K562 (cell line): ENCODE results near the gene PLEKHH2. TPM values are rescaled to one million over a fixed set of nuclear protein-coding genes. Genes with fewer than 3 reads are reported as not detected.

Experiments
- ATAC-seq: fragments of 200-7000 bp; cut with Tn5 transposase; 3 replicates; pipeline ENCODE4 v1.9.1; 2020; ENCODE audit warnings: moderate library complexity
- BruUV-seq: library from RNA; stranded (reverse); fragments of 400-500 nt; replicated peaks from 2 replicates; lab custom pipeline; 2021; lab: Mats Ljungman, UMichigan
- CTCF ChIA-PET: fragments of 300-600 bp; formaldehyde crosslinking; extraction: SDS; loops from one replicate; lab custom pipeline; 2021; ENCODE audit warnings: low intra/inter-chr PET ratio; lab: Yijun Ruan, JAX
- POLR2A ChIA-PET: fragments of 300-600, 350-650 bp; sonication (Branson Sonifier 250); formaldehyde crosslinking; extraction: SDS; loops from one replicate; lab custom pipeline; 2021; ENCODE audit warnings: antibody characterized with exemption, inconsistent platforms; lab: Yijun Ruan, JAX
- DNase-seq, 4 experiments: peaks; one replicate each; pipeline versions ENCODE4 v3.0.0 to v3.0.0-alpha.2; 2011 to 2018; ENCODE audit warnings: low spot score in 3 of 4, mixed read lengths in 3 of 4; ENCODE audit errors: extremely low read depth in 1 of 4
- FAIRE-seq: peaks from 2 replicates; lab custom pipeline; 2011; peaks lifted over from hg19 to GRCh38; lab: Jason Lieb, UNC
- H2AFZ ChIP-seq: 2 replicates; pipeline ENCODE4 v1.6.0; 2011; ENCODE audit warnings: low read depth, low read length, control low read depth, inconsistent platforms
- H3K27ac ChIP-seq: fragments of 200-600 bp; 3 replicates; pipeline ENCODE4 v1.8.0; 2011; ENCODE audit warnings: low read depth, mild to moderate bottlenecking, control low read depth, inconsistent platforms, low read length, moderate library complexity, mixed read lengths; ENCODE audit errors: extremely low read depth
- H3K27me3 ChIP-seq, 2 experiments: fragments of 300-600 bp in 1 of 2; 2 replicates in 1 of 2; 3 replicates in 1 of 2; pipeline versions ENCODE4 v1.6.0 to v1.8.0; 2011; ENCODE audit warnings: inconsistent platforms in 2 of 2, low read length in 2 of 2, mild to moderate bottlenecking in 1 of 2, mixed read lengths in 1 of 2, moderate library complexity in 1 of 2; ENCODE audit not compliant: control insufficient read depth in 2 of 2, insufficient read depth in 2 of 2
- H3K36me3 ChIP-seq: fragments of 300-600 bp; 3 replicates; pipeline ENCODE4 v1.8.0; 2011; ENCODE audit warnings: mild to moderate bottlenecking, low read length, inconsistent platforms; ENCODE audit not compliant: control insufficient read depth, insufficient read depth
- H3K4me1 ChIP-seq, 2 experiments: fragments of 200-600 bp in 1 of 2; replicated peaks in 1 of 2; 2 replicates in 1 of 2; 3 replicates in 1 of 2; pipeline versions ENCODE4 v1.5.1 to v1.8.0; 2011; ENCODE audit warnings: inconsistent platforms in 2 of 2, low read length in 2 of 2, mild to moderate bottlenecking in 1 of 2, mixed read lengths in 1 of 2, moderate library complexity in 1 of 2; ENCODE audit not compliant: control insufficient read depth in 2 of 2, insufficient read depth in 2 of 2
- H3K4me2 ChIP-seq: 2 replicates; pipeline ENCODE4 v1.6.1; 2011; ENCODE audit warnings: low read length, control low read depth, inconsistent platforms, mixed read lengths; ENCODE audit not compliant: insufficient read depth
- H3K4me3 ChIP-seq: fragments of 200-600 bp; sonication (generic), shearing (Covaris generic); 2 replicates; pipeline ENCODE4 v1.5.1; 2016; ENCODE audit warnings: control low read depth, inconsistent platforms
- H3K79me2 ChIP-seq: fragments of 200-600 bp; 3 replicates; pipeline ENCODE4 v1.8.0; 2011; ENCODE audit warnings: low read length, inconsistent platforms; ENCODE audit not compliant: control insufficient read depth, insufficient read depth
- H3K9ac ChIP-seq, 2 experiments: 2 replicates each; pipeline versions ENCODE4 v1.6.0 to v1.6.1; 2011; ENCODE audit warnings: low read depth in 2 of 2, low read length in 2 of 2, control low read depth in 1 of 2, inconsistent platforms in 1 of 2, mild to moderate bottlenecking in 1 of 2, mixed read lengths in 1 of 2; ENCODE audit not compliant: insufficient read depth in 1 of 2
- H3K9me1 ChIP-seq: one replicate; pipeline ENCODE4 v1.6.0; 2011; ENCODE audit warnings: inconsistent platforms, mild to moderate bottlenecking, low read length, moderate library complexity; ENCODE audit not compliant: control insufficient read depth, insufficient read depth
- H3K9me3 ChIP-seq: replicated peaks from 2 replicates; pipeline ENCODE4 v1.5.1; 2011; ENCODE audit warnings: low read depth, low read length, inconsistent platforms; ENCODE audit not compliant: control insufficient read depth, insufficient read depth
- H4K20me1 ChIP-seq: replicated peaks from 2 replicates; pipeline ENCODE4 v1.6.1; 2011; ENCODE audit warnings: low read length, inconsistent platforms, mixed read lengths; ENCODE audit not compliant: control insufficient read depth, insufficient read depth
- BRCA1 ChIP-seq, 2 experiments: fragments of 450-650 bp in 1 of 2; sonication (generic) in 1 of 2; formaldehyde crosslinking in 1 of 2; IDR thresholded peaks; 2 replicates each; pipeline versions ENCODE4 v1.5.0 to v1.6.1; 2017 to 2020; ENCODE audit warnings: mild to moderate bottlenecking in 1 of 2, missing genetic modification reagents in 1 of 2
- CBX2 ChIP-seq: fragments of 200-600 bp; sonication (generic); IDR thresholded peaks from one replicate; pipeline ENCODE4 v1.6.1; 2012; ENCODE audit warnings: mild to moderate bottlenecking, low read length, inconsistent platforms; ENCODE audit not compliant: insufficient read depth, poor library complexity, severe bottlenecking
- EP300 ChIP-seq: IDR thresholded peaks from 2 replicates; pipeline ENCODE4 v1.6.1; 2012; ENCODE audit warnings: low read length, improper control_type of control experiment
- KDM2B ChIP-seq: fragments of 250-450 bp; sonication (Bioruptor Pico); IDR thresholded peaks from 2 replicates; pipeline ENCODE4 v1.8.0; 2021; ENCODE audit warnings: mild to moderate bottlenecking, moderate library complexity
- NELFE ChIP-seq: IDR thresholded peaks from 2 replicates; pipeline ENCODE4 v1.6.1; 2011; ENCODE audit warnings: mild to moderate bottlenecking; ENCODE audit not compliant: insufficient read depth, insufficient read length
- NR3C1 ChIP-seq: sonication (generic); formaldehyde crosslinking; IDR thresholded peaks from 2 replicates; pipeline ENCODE4 v1.8.1; 2022; ENCODE audit warnings: missing genetic modification reagents
- SRSF1 ChIP-seq: fragments of 200-400 bp; formaldehyde crosslinking; IDR thresholded peaks from 2 replicates; pipeline ENCODE4 v1.6.1; 2017; ENCODE audit warnings: mild to moderate bottlenecking, low read depth, low read length, moderate library complexity
- ZNF384 ChIP-seq: IDR thresholded peaks from 2 replicates; pipeline ENCODE4 v1.6.1; 2012; ENCODE audit warnings: low read depth, low read length, improper control_type of control experiment
- ZNF696 ChIP-seq: fragments of 250-450 bp; sonication (Bioruptor Pico); conservative IDR thresholded peaks from 2 replicates; pipeline ENCODE4 v1.4.0; 2020; ENCODE audit warnings: mild to moderate bottlenecking, moderate library complexity
- whole genome bisulfite sequencing: fragments of 100-300 bp; shearing (Covaris generic); methylation state at CpG from one replicate; pipeline ENCODE4 v1.1.6; 2016; ENCODE audit warnings: low coverage, mixed read lengths; ENCODE audit not compliant: insufficient coverage; ENCODE audit errors: missing lambda C conversion rate; 5-methylcytosine and 5-hydroxymethylcytosine counted together
- in situ Hi-C: fragments of 300-500 bp; cut with MboI; formaldehyde crosslinking; loops from 4 replicates; pipeline ENCODE4 v1.15.0; 2018; ENCODE audit warnings: inconsistent platforms, mixed read lengths
- intact Hi-C: fragments of 100-400 bp; cut with micrococcal nuclease; formaldehyde crosslinking; loops from 2 replicates; pipeline ENCODE4 v1.14.2; 2022
- polyA plus RNA-seq, 8 experiments: library from polyadenylated mRNA; depleted of rRNA in 4 of 8; stranded (reverse) in 5 of 8; unstranded in 3 of 8; fragments of >200 nt; fragmentation: Nextera tagmentation in 2 of 8; fragmentation: Illumina TruSeq in 1 of 8; extraction: Ambion mirVana in 2 of 8; extraction: Trizol in 1 of 8; gene quantifications; 2 replicates each; pipeline versions ENCODE4 v1.2.1 to v1.2.3, GENCODE V29; 2011 to 2014; ENCODE audit warnings: inconsistent platforms in 1 of 8, missing spikeins in 1 of 8
- total RNA-seq, 7 experiments: library from RNA; depleted of rRNA in 6 of 7; stranded (reverse); fragments of >200 nt in 6 of 7; fragmentation: Illumina TruSeq in 2 of 7; extraction: Trizol in 2 of 7; gene quantifications; 2 replicates each; pipeline versions ENCODE4 v1.2.1 to v1.2.3, GENCODE V29; 2011 to 2021; ENCODE audit warnings: low replicate concordance in 1 of 7
- TF ChIP-seq, protein P1 (sequence below): sonication (generic); formaldehyde crosslinking; IDR thresholded peaks from 2 replicates; pipeline ENCODE4 v1.9.0; 2022; ENCODE audit warnings: mild to moderate bottlenecking, missing genetic modification reagents
- TF ChIP-seq, protein P2 (sequence below), 2 experiments: fragments of 450-650 bp; conservative IDR thresholded peaks; 2 replicates each; pipeline ENCODE4 v1.6.1; 2017; ENCODE audit warnings: mild to moderate bottlenecking in 2 of 2, moderate library complexity in 2 of 2

Gene PLEKHH2
- total and polyA plus RNA-seq, 9 of the 15 experiments (the other 6 are each of a cell fraction or from before 2014, with no cell fraction given) = 0.77 to 13.5 (median 2.7) TPM

DNA sequence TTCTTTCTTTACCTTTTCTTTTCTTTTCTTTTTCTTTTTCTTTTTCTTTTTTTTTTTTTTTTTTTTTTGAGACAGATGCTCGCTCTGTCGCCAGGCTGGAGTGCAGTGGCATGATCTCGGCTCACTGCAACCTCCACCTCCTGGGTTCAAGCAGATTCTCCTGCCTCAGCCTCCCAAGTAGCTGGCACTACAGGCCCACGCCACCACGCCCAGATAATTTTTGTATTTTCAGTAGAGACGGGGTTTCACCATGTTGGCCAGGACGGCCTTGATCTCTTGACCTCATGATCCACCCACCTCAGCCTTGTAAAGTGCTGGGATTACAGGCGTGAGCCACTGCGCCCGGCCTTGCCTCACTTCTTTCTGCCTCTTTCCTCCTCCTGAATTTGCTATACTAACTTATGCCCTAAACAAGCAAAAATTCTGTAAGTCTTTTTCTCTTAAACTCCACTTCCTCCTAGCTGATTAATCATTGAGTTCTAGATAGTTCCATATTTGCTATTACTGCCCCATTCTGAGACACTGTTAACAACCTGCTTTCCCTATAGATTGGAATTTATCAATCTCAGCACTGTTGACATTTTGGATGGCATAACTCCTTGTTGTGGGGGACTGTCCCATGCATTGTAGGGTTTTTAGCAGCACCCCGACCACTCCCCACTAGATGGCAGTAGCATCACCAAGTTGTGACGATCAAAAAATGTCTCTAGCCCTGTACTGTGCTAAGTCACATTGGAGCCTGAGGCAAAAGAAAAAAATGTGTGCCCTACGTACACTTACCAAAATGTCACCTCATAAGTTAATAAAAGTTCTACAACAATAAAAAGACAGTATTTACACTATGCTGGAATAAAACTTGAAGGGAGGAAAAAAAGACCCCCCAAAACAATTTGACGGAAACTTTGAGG lies 24.8 kb upstream of the PLEKHH2 start:
- ATAC-seq (peak; percentile 95), DNase-seq (peak; percentile 68 to 81 (median 73)), FAIRE-seq (peak; percentile 95)
- H4K20me1 ChIP-seq = no peaks in the 10 kb centered on the region
- H3K9me3 ChIP-seq = no peaks in the 10 kb centered on the region
- intact Hi-C loops (loop anchor here (2.0 kb wide), 1 partner anchor 267 kb away; no protein-coding TSS in a partner anchor), in situ Hi-C loops (no loop called here)
- H3K27me3 ChIP-seq = no peaks in the 10 kb centered on the region
- H3K27ac ChIP-seq = no peak overlapping the region
- H3K9ac ChIP-seq = no peak overlapping the region
- ChIA-PET POLR2A (no interaction called here), CTCF (interaction anchor here (0.5 to 1.0 kb wide), 3 partner anchors 177 to 867 kb away, joined by 3 to 4 read pairs (median 3); no protein-coding TSS in a partner anchor)
- H2AFZ ChIP-seq = peak overlapping the region; percentile 49
- no peak overlapping the region for H3K4me3 ChIP-seq
- no peak overlapping the region for H3K4me2 ChIP-seq
- H3K4me1 ChIP-seq = peaks cover 0 to 2% of the 10 kb centered on the region in 2 experiments; a peak in 1 of 5 replicates
- no TSS peak for BruUV-seq
- no peaks in the 10 kb centered on the region for H3K9me1 ChIP-seq
- 16% methylated on average over 11 of the region's 14 CpGs for WGBS
- no peaks in the 10 kb centered on the region for H3K36me3 ChIP-seq
- no peaks in the 10 kb centered on the region for H3K79me2 ChIP-seq
- TF ChIP-seq EP300 (no peak), NR3C1 (no peak), ZNF696 (no peak), ZNF384 (peak; percentile 77), NELFE (no peak), CBX2 (no peak), KDM2B (CRISPR knock-in tag) (no peak), BRCA1 (IDR thresholded peaks at IDR 0.05) (no peak), BRCA1 (CRISPR knock-in tag; IDR thresholded peaks at IDR 0.05) (no peak), SRSF1 (no peak)
- TF ChIP-seq, protein P1, sequence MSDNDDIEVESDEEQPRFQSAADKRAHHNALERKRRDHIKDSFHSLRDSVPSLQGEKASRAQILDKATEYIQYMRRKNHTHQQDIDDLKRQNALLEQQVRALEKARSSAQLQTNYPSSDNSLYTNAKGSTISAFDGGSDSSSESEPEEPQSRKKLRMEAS = no peak
- TF ChIP-seq, protein P2, sequence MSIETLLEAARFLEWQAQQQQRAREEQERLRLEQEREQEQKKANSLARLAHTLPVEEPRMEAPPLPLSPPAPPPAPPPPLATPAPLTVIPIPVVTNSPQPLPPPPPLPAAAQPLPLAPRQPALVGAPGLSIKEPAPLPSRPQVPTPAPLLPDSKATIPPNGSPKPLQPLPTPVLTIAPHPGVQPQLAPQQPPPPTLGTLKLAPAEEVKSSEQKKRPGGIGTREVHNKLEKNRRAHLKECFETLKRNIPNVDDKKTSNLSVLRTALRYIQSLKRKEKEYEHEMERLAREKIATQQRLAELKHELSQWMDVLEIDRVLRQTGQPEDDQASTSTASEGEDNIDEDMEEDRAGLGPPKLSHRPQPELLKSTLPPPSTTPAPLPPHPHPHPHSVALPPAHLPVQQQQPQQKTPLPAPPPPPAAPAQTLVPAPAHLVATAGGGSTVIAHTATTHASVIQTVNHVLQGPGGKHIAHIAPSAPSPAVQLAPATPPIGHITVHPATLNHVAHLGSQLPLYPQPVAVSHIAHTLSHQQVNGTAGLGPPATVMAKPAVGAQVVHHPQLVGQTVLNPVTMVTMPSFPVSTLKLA (conservative IDR thresholded peaks at IDR 0.05) = no peak
